ENCODE data around the gene ZNF319. TPM values are rescaled to one million over a fixed set of nuclear protein-coding genes. Genes with fewer than 3 reads are reported as not detected.

Gene ZNF319
- total and polyA plus RNA-seq, 2 of the 13 experiments (the other 11 are each of a cell fraction or from before 2014, with no cell fraction given): 2.4 to 3.6 TPM

DNA sequence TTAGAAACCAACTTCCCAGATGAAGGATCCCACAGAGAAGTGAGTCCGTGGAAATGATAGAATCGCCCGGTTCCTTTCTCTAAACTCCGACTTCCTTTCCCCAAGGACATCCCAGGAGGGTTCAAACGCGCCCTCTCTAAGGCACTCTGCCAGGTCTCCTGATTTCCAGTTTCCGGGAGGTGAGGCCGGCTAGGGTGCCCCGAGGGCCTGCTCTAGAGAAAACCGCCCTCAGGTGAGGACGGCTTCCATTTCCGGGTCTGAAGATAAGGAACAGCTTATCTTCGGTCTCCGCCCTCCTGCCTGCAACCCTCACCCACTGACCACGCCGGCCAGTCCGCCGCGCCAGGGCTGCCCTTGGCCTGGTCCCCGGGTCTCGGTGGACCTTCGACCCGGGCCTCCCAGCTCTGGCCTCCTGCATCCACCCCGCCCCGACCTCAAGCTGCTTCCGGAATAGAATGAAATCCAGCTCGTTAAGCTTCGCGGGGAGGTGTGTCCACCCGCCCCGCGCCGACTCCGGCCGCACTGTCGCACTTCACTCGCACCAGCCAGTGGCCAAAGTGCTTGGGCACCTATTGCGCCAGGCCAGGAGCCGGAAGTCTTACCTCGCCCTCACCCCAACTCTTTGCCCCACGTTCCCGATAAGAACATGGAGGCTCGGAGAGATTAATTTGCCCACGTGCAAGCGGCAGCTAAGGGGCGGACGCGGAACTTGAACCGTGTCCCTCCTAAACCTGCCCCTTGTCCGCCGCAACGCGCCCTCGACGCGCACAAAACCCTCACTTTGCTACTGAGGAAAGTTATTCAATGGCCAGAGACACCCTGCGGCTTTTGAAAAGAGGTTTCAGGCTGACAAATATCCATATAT lies 24.2 kb upstream of the ZNF319 start (continued):
- TF ChIP-seq, protein P1, sequence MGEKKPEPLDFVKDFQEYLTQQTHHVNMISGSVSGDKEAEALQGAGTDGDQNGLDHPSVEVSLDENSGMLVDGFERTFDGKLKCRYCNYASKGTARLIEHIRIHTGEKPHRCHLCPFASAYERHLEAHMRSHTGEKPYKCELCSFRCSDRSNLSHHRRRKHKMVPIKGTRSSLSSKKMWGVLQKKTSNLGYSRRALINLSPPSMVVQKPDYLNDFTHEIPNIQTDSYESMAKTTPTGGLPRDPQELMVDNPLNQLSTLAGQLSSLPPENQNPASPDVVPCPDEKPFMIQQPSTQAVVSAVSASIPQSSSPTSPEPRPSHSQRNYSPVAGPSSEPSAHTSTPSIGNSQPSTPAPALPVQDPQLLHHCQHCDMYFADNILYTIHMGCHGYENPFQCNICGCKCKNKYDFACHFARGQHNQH (CRISPR knock-in tag; IDR thresholded peaks at IDR 0.05): peak; percentile 86
- peak; percentile 73 for TF ChIP-seq PHF8 (CRISPR knock-in tag; IDR thresholded peaks at IDR 0.05)
- peak; percentile 74; the same call in 1 of the 2 replicates for TF ChIP-seq MAZ (IDR thresholded peaks at IDR 0.05; ENCODE audit: borderline replicate concordance, low read depth, low read length)
- TF ChIP-seq MAZ (CRISPR knock-in tag; IDR thresholded peaks at IDR 0.05; ENCODE audit: low read depth): peak; percentile 63
- TF ChIP-seq HDAC2 (CRISPR knock-in tag; IDR thresholded peaks at IDR 0.05): peak; percentile 94
- TF ChIP-seq, protein P2, sequence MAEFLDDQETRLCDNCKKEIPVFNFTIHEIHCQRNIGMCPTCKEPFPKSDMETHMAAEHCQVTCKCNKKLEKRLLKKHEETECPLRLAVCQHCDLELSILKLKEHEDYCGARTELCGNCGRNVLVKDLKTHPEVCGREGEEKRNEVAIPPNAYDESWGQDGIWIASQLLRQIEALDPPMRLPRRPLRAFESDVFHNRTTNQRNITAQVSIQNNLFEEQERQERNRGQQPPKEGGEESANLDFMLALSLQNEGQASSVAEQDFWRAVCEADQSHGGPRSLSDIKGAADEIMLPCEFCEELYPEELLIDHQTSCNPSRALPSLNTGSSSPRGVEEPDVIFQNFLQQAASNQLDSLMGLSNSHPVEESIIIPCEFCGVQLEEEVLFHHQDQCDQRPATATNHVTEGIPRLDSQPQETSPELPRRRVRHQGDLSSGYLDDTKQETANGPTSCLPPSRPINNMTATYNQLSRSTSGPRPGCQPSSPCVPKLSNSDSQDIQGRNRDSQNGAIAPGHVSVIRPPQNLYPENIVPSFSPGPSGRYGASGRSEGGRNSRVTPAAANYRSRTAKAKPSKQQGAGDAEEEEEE (CRISPR knock-in tag; IDR thresholded peaks at IDR 0.05; ENCODE audit: borderline replicate concordance): peak; percentile 79; the same call in 1 of the 2 replicates
- TF ChIP-seq GFI1 (CRISPR knock-in tag; IDR thresholded peaks at IDR 0.05; ENCODE audit: borderline replicate concordance): peak; percentile 52; the same call in 1 of the 2 replicates
- TF ChIP-seq MEIS1 (CRISPR knock-in tag; IDR thresholded peaks at IDR 0.05; ENCODE audit: borderline replicate concordance): peak; percentile 92
- no peak for TF ChIP-seq THYN1 (CRISPR knock-in tag; IDR thresholded peaks at IDR 0.05; ENCODE audit: borderline replicate concordance, low read depth)
- no peak; the same call in 1 of the 2 replicates for TF ChIP-seq ZNF138 (CRISPR knock-in tag; IDR thresholded peaks at IDR 0.05; ENCODE audit: low read depth)
- TF ChIP-seq, protein P3, sequence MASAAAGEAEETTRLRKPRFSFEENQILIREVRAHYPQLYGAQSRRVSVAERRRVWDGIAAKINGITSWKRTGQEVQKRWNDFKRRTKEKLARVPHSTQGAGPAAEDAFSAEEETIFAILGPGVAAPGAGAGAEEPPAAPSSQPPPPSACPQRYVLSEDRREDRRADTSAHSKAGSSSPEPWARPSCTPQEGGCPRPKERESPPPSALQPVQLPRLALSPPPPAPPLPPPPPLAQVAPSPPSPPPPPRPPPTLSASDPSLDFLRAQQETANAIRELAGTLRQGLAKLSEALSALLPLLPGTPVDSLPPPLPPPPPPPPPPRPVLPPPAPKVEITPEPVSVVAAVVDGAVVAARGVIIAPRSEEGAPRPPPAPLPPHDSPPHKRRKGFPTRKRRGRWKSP (CRISPR knock-in tag; IDR thresholded peaks at IDR 0.05): peak; percentile 92
- 0 out of 2 replicates have a peak, but pooled peaks have one; percentile 26 for TF ChIP-seq TMF1 (CRISPR knock-in tag; IDR thresholded peaks at IDR 0.05; ENCODE audit: low read depth)
- no peak for TF ChIP-seq STAG1 (CRISPR knock-in tag; IDR thresholded peaks at IDR 0.05)
- TF ChIP-seq ZNF484 (CRISPR knock-in tag; IDR thresholded peaks at IDR 0.05; ENCODE audit: borderline replicate concordance, low read depth): no peak
- no peak for TF ChIP-seq ARNT (IDR thresholded peaks at IDR 0.05)
- peak; percentile 93 for TF ChIP-seq CEBPB (IDR thresholded peaks at IDR 0.05; ENCODE audit: borderline replicate concordance, low read depth, low read length)
- TF ChIP-seq NFRKB (IDR thresholded peaks at IDR 0.05): no peak
- peak; percentile 92 for TF ChIP-seq ZNF234 (CRISPR knock-in tag; conservative IDR thresholded peaks at IDR 0.05)
- no peak; the same call in 1 of the 2 replicates for TF ChIP-seq JUNB (CRISPR knock-in tag; IDR thresholded peaks at IDR 0.05; ENCODE audit: borderline replicate concordance)
